ENCODE measurements around the gene TMTC3. TPM values are rescaled to one million over a fixed set of nuclear protein-coding genes. Genes with fewer than 3 reads are reported as not detected.

Gene TMTC3
- total and polyA plus RNA-seq, 2 of the 8 experiments (the other 6 are each of a cell fraction or from before 2014, with no cell fraction given): 7.0 to 45.1 TPM

- 92% methylated on average over 1 of the region's 1 CpG; no CpG with 5 or more reads in 1 of the 2 experiments for WGBS, 2 experiments (ENCODE audit: extremely low coverage in 1 of 2, insufficient coverage in 1 of 2, insufficient read length in 1 of 2, insufficient replicate concordance in 2 of 2, low coverage in 1 of 2, low lambda C conversion rate in 2 of 2, missing lambda C conversion rate in 1 of 2)
- no peak overlapping the region for H3K4ac ChIP-seq (replicated peaks; ENCODE audit: insufficient read length, low read depth, low read length)
- POLR2A ChIA-PET (ENCODE audit: partially characterized antibody): no interaction called here
- no peak overlapping the region for H3K56ac ChIP-seq (replicated peaks; ENCODE audit: insufficient read length, low read depth, low read length)
- no peaks in the 10 kb centered on the region for H3K27me3 ChIP-seq (replicated peaks in 1 of 4; ENCODE audit: control insufficient read depth in 3 of 4, extremely low read depth in 1 of 4, insufficient read depth in 3 of 4, low read length in 3 of 4)
- CTCF ChIA-PET (ENCODE audit: partially characterized antibody): interaction anchor here (0.6 kb wide), 2 partner anchors 10 to 408 kb away, joined by 3 read pairs; no protein-coding TSS in a partner anchor
- no peak overlapping the region for H3K18ac ChIP-seq (ENCODE audit: extremely low read depth, low read length)
- H3K27ac ChIP-seq (ENCODE audit: low read depth, low read length): no peak overlapping the region
- no peak overlapping the region for H2AK5ac ChIP-seq (ENCODE audit: low read depth, low read length)
- H3K23me2 ChIP-seq (ENCODE audit: low read depth, low read length): no peaks in the 10 kb centered on the region; the same call in 1 of the 2 replicates
- no peak overlapping the region for H2BK15ac ChIP-seq (ENCODE audit: low read length)
- no peak overlapping the region for H3K4me2 ChIP-seq (ENCODE audit: insufficient read depth in 1 of 2, low read depth in 2 of 2, low read length in 2 of 2)
- H2BK120ac ChIP-seq (replicated peaks; ENCODE audit: low read depth, low read length): no peak overlapping the region
- no peak overlapping the region for H3K14ac ChIP-seq (ENCODE audit: insufficient read length)
- H4K20me1 ChIP-seq (replicated peaks in 1 of 2; ENCODE audit: control insufficient read depth in 1 of 2, insufficient read depth in 2 of 2, low read length in 2 of 2): no peaks in the 10 kb centered on the region
- no peak for DNase-seq (ENCODE audit: low read depth in 1 of 2, low spot score in 2 of 2)
- H2BK20ac ChIP-seq (ENCODE audit: low read length): no peak overlapping the region
- no peak overlapping the region for H4K8ac ChIP-seq (ENCODE audit: extremely low read depth, insufficient read depth, low read length)
- H3K79me2 ChIP-seq (ENCODE audit: control insufficient read depth in 1 of 2, insufficient read depth in 2 of 2, low read length in 2 of 2): no peaks in the 10 kb centered on the region
- no peak overlapping the region for H4K91ac ChIP-seq (replicated peaks; ENCODE audit: insufficient read length, low read length)
- no peak overlapping the region for H4K5ac ChIP-seq (ENCODE audit: insufficient read length, low read depth, low read length)
- H3K36me3 ChIP-seq (ENCODE audit: control insufficient read depth in 2 of 4, insufficient read depth in 4 of 4, low read length in 3 of 4): peaks cover 0 to 25% (median 0%) of the 10 kb centered on the region in 4 experiments; a peak in 3 of 8 replicates
- H3K4me3 ChIP-seq (ENCODE audit: extremely low read depth in 1 of 4, insufficient read depth in 2 of 4, low read depth in 3 of 4, low read length in 4 of 4): no peak overlapping the region
- H2BK12ac ChIP-seq (ENCODE audit: low read depth, low read length): no peak overlapping the region
- no peaks in the 10 kb centered on the region for H3K9me3 ChIP-seq (ENCODE audit: insufficient read depth in 2 of 2, low read depth in 1 of 2, low read length in 1 of 2)
- no peak overlapping the region for H3K9ac ChIP-seq (replicated peaks in 1 of 4; ENCODE audit: extremely low read depth in 1 of 4, low read depth in 3 of 4, low read length in 3 of 4)
- H2BK5ac ChIP-seq (ENCODE audit: low read depth, low read length): no peak overlapping the region
- H3K79me1 ChIP-seq (ENCODE audit: low read depth, low read length): no peaks in the 10 kb centered on the region
- FAIRE-seq: no peak
- no peaks in the 10 kb centered on the region for H3K4me1 ChIP-seq (replicated peaks in 1 of 4; ENCODE audit: control insufficient read depth in 3 of 4, insufficient read depth in 4 of 4, low read length in 3 of 4)
- H2AFZ ChIP-seq (ENCODE audit: low read length): no peak overlapping the region
- no peak overlapping the region for H3K23ac ChIP-seq (ENCODE audit: insufficient read length)
- TF ChIP-seq MAFK (IDR thresholded peaks at IDR 0.05; ENCODE audit: low read depth, low read length) (no peak), TBP (IDR thresholded peaks at IDR 0.05; ENCODE audit: low read depth, low read length) (no peak)
Observed at GRCh38 chr12:88166179-88166578, 24.1 kb downstream of the TMTC3 start.

Measured in H1 (cell line).